Natural killer cell (primary cell): ENCODE data around the gene COX4I2. TPM values are rescaled to one million over a fixed set of nuclear protein-coding genes. Genes with fewer than 3 reads are reported as not detected.

ENCODE experiments used
- ATAC-seq, 3 donors: fragments of 150-1000 bp in 2 of 3; fragments of 200-7000 bp in 1 of 3; cut with Tn5 transposase; 1 replicate in 1 of 3; 2 replicates in 2 of 3; pipeline ENCODE4 v1.10.0; 2021; ENCODE audit warnings: mild to moderate bottlenecking in 2 of 3, moderate library complexity in 2 of 3
- DNase-seq, 2 donors: peaks; one replicate each; pipeline versions ENCODE4 v3.0.0 to v3.0.0-alpha.2; 2013 to 2021; ENCODE audit warnings: mixed read lengths in 1 of 2
- H3K27ac ChIP-seq: one replicate; pipeline ENCODE4 v1.5.1; 2013; ENCODE audit warnings: mild to moderate bottlenecking, low read length
- H3K27me3 ChIP-seq: one replicate; pipeline ENCODE4 v1.6.1; 2013; ENCODE audit warnings: low read length; ENCODE audit not compliant: control insufficient read depth, insufficient read depth
- H3K36me3 ChIP-seq: one replicate; pipeline ENCODE4 v1.6.1; 2013; ENCODE audit warnings: low read length; ENCODE audit not compliant: control insufficient read depth, insufficient read depth
- H3K4me1 ChIP-seq: one replicate; pipeline ENCODE4 v1.6.1; 2013; ENCODE audit warnings: low read length; ENCODE audit not compliant: control insufficient read depth, insufficient read depth
- H3K4me3 ChIP-seq: one replicate; pipeline ENCODE4 v1.5.1; 2013; ENCODE audit warnings: low read length
- H3K9me3 ChIP-seq: one replicate; pipeline ENCODE4 v1.6.1; 2013; ENCODE audit warnings: low read length; ENCODE audit not compliant: control insufficient read depth, insufficient read depth
- H3K27ac Mint-ChIP-seq, 2 donors: one replicate each; pipeline ENCODE4 v1.8.0; 2022; ENCODE audit warnings: mild to moderate bottlenecking in 2 of 2, mixed read lengths in 2 of 2, moderate library complexity in 1 of 2
- H3K27me3 Mint-ChIP-seq, 2 donors: one replicate each; pipeline ENCODE4 v1.8.0; 2022; ENCODE audit warnings: low read depth in 2 of 2, mixed read lengths in 2 of 2
- H3K36me3 Mint-ChIP-seq: one replicate; pipeline ENCODE4 v1.8.0; 2022; ENCODE audit warnings: mixed read lengths
- H3K4me1 Mint-ChIP-seq, 2 donors: one replicate each; pipeline ENCODE4 v1.8.0; 2022; ENCODE audit warnings: mixed read lengths in 2 of 2
- H3K4me3 Mint-ChIP-seq: one replicate; pipeline ENCODE4 v1.8.0; 2022; ENCODE audit warnings: mild to moderate bottlenecking, moderate library complexity, mixed read lengths
- H3K9me3 Mint-ChIP-seq, 2 donors: one replicate each; pipeline ENCODE4 v1.8.0; 2022; ENCODE audit warnings: mixed read lengths in 2 of 2
- WGBS: methylation state at CpG from one replicate; pipeline ENCODE4 v1.1.7; 2013; ENCODE audit warnings: missing lambda C conversion rate; ENCODE audit not compliant: insufficient coverage; 5-methylcytosine and 5-hydroxymethylcytosine counted together
- intact Hi-C: fragments of 100-400 bp; cut with micrococcal nuclease; formaldehyde crosslinking; loops from one replicate; pipeline ENCODE4 v1.14.2; 2022
- total RNA-seq, 4 donors: library from RNA; stranded (reverse); fragments of 120-200 nt in 1 of 4; gene quantifications; one replicate each; pipeline versions ENCODE4 v1.2.3 to v1.2.4, GENCODE V29; 2013 to 2022
- TF ChIP-seq, protein P1 (sequence below): fragments of 200-600 bp; IDR thresholded peaks from one replicate; pipeline ENCODE4 v1.8.0; 2022; ENCODE audit warnings: antibody characterized with exemption

COX4I2 gene
- total RNA-seq, 3 donors from 2014 or later (not counting 1 experiment from before 2014, with no cell fraction given): not detected

- 98% methylated on average over 2 of the region's 3 CpGs for WGBS
- Mint-ChIP-seq H3K9me3 (no peaks in the 10 kb centered on the region), H3K27ac (peak overlapping the region; percentile 89 to 100), H3K27me3 (no peaks in the 10 kb centered on the region), H3K4me3 (peak overlapping the region; percentile 82), H3K36me3 (no peaks in the 10 kb centered on the region), H3K4me1 (peaks cover 73 to 82% of the 10 kb centered on the region in 2 donors)
- Histone ChIP-seq H3K9me3 (no peaks in the 10 kb centered on the region), H3K36me3 (peaks cover 14% of the 10 kb centered on the region), H3K27ac (peak overlapping the region; percentile 35), H3K4me1 (peaks cover 96% of the 10 kb centered on the region), H3K27me3 (no peaks in the 10 kb centered on the region), H3K4me3 (no peak overlapping the region)
- intact Hi-C loops: no loop called here
- DNase-seq (no peak), ATAC-seq (no peak)
- TF ChIP-seq, protein P1, sequence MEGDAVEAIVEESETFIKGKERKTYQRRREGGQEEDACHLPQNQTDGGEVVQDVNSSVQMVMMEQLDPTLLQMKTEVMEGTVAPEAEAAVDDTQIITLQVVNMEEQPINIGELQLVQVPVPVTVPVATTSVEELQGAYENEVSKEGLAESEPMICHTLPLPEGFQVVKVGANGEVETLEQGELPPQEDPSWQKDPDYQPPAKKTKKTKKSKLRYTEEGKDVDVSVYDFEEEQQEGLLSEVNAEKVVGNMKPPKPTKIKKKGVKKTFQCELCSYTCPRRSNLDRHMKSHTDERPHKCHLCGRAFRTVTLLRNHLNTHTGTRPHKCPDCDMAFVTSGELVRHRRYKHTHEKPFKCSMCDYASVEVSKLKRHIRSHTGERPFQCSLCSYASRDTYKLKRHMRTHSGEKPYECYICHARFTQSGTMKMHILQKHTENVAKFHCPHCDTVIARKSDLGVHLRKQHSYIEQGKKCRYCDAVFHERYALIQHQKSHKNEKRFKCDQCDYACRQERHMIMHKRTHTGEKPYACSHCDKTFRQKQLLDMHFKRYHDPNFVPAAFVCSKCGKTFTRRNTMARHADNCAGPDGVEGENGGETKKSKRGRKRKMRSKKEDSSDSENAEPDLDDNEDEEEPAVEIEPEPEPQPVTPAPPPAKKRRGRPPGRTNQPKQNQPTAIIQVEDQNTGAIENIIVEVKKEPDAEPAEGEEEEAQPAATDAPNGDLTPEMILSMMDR: no peak
Observed at GRCh38 chr20:31669876-31670275, 32.2 kb downstream of the COX4I2 start.

DNA sequence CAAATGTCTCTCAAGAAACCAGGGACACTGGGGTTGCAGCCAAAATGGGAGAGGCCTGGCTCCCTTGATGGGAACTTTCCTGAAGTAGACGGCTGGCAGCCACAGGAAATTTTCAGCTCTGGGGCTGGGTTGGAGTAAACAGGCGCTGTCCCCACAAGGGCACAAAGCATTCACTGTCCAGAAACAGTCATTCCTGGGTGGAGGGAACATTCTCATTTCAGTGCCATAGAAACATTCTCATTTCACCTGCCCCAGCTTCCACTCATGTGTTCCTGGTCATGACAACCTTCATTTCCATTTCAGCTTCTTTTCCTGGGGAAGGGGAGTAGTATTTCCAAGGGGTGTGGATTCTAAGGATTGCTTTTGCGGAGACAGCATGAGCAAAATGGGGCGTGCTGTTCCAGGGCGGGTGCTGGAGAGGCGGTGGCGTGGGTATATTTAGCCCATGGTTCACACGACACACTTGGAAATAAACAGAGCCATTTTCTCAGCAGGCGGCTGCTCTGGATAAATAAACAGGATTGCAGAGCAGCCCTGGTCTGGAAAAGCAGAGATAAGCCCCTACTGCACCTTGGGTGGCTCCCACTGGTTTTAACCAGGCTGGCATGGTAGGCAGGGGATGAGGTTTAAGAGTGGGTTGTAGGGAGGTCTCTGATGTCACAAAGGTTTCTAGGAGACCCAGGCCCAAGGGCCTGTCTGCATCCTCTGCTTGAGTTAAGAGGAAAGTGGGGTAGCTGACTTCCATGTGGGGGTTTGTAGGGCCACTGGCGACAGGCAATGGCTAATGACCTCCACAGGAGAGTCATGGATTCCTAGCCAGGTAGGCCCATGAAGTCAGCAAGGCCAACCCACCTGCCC, 32.9 kb downstream of the COX4I2 start:
- no peak for DNase-seq
- no peak overlapping the region for H3K4me3 Mint-ChIP-seq
- no peaks in the 10 kb centered on the region for H3K9me3 ChIP-seq
- no peaks in the 10 kb centered on the region for H3K36me3 Mint-ChIP-seq
- intact Hi-C loops: no loop called here
- H3K4me3 ChIP-seq: no peak overlapping the region
- TF ChIP-seq, protein P1: no peak
- peaks cover 7% of the 10 kb centered on the region for H3K36me3 ChIP-seq
- H3K4me1 Mint-ChIP-seq: peaks cover 80 to 83% of the 10 kb centered on the region in 2 donors
- H3K27ac Mint-ChIP-seq: peak overlapping the region; percentile 89 to 100
- peaks cover 96% of the 10 kb centered on the region for H3K4me1 ChIP-seq
- no peaks in the 10 kb centered on the region for H3K27me3 Mint-ChIP-seq
- no peaks in the 10 kb centered on the region for H3K27me3 ChIP-seq
- no peak for ATAC-seq
- H3K27ac ChIP-seq: peak overlapping the region; percentile 35
- no peaks in the 10 kb centered on the region for H3K9me3 Mint-ChIP-seq
- 95% methylated on average over 10 of the region's 10 CpGs for WGBS

DNA sequence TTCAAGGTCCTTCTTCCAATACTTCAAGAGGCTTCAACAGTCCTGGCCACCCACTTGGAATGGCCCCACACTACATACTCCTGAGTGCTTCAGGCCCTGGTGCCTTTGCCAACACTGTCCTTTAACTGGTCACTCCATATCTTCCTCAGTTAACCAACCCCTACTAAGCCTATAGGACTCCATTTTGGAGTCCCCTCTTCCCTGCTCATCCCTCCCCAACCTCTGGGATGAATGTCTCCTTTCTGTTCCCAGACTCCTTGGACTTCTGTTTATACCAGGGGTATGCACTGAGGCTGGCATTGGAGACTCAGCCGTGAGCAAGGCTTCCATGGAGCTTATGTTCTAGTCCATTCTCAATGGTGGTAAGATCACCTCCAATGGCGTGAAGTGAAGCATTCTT, 33.6 kb downstream of the COX4I2 start:
- H3K36me3 Mint-ChIP-seq: no peaks in the 10 kb centered on the region
- no peaks in the 10 kb centered on the region for H3K9me3 Mint-ChIP-seq
- intact Hi-C loops: no loop called here
- DNase-seq: no peak
- H3K27me3 Mint-ChIP-seq: no peaks in the 10 kb centered on the region
- Histone ChIP-seq H3K27ac (no peak overlapping the region), H3K36me3 (peaks cover 3% of the 10 kb centered on the region), H3K27me3 (no peaks in the 10 kb centered on the region), H3K4me1 (peaks cover 96% of the 10 kb centered on the region), H3K9me3 (no peaks in the 10 kb centered on the region), H3K4me3 (no peak overlapping the region)
- TF ChIP-seq, protein P1: no peak
- H3K4me1 Mint-ChIP-seq: peaks cover 83% of the 10 kb centered on the region in 2 donors
- 100% methylated on average over 1 of the region's 2 CpGs for WGBS
- peak overlapping the region; percentile 37 for H3K4me3 Mint-ChIP-seq
- no peak for ATAC-seq
- H3K27ac Mint-ChIP-seq: peak overlapping the region; percentile 89 to 100
